K562 (cell line): ENCODE results near the gene LCLAT1. TPM values are rescaled to one million over a fixed set of nuclear protein-coding genes. Genes with fewer than 3 reads are reported as not detected.

ENCODE experiments used
- ATAC-seq: fragments of 200-7000 bp; cut with Tn5 transposase; 3 replicates; pipeline ENCODE4 v1.9.1; 2020; ENCODE audit warnings: moderate library complexity
- BruUV-seq: library from RNA; stranded (reverse); fragments of 400-500 nt; replicated peaks from 2 replicates; lab custom pipeline; 2021; lab: Mats Ljungman, UMichigan
- CTCF ChIA-PET: fragments of 300-600 bp; formaldehyde crosslinking; extraction: SDS; loops from one replicate; lab custom pipeline; 2021; ENCODE audit warnings: low intra/inter-chr PET ratio; lab: Yijun Ruan, JAX
- POLR2A ChIA-PET: fragments of 300-600, 350-650 bp; sonication (Branson Sonifier 250); formaldehyde crosslinking; extraction: SDS; loops from one replicate; lab custom pipeline; 2021; ENCODE audit warnings: antibody characterized with exemption, inconsistent platforms; lab: Yijun Ruan, JAX
- DNase-seq, 4 experiments: peaks; one replicate each; pipeline versions ENCODE4 v3.0.0 to v3.0.0-alpha.2; 2011 to 2018; ENCODE audit warnings: low spot score in 3 of 4, mixed read lengths in 3 of 4; ENCODE audit errors: extremely low read depth in 1 of 4
- FAIRE-seq: peaks from 2 replicates; lab custom pipeline; 2011; peaks lifted over from hg19 to GRCh38; lab: Jason Lieb, UNC
- H2AFZ ChIP-seq: 2 replicates; pipeline ENCODE4 v1.6.0; 2011; ENCODE audit warnings: low read depth, low read length, control low read depth, inconsistent platforms
- H3K27ac ChIP-seq: fragments of 200-600 bp; 3 replicates; pipeline ENCODE4 v1.8.0; 2011; ENCODE audit warnings: low read depth, mild to moderate bottlenecking, control low read depth, inconsistent platforms, low read length, moderate library complexity, mixed read lengths; ENCODE audit errors: extremely low read depth
- H3K27me3 ChIP-seq, 2 experiments: fragments of 300-600 bp in 1 of 2; 2 replicates in 1 of 2; 3 replicates in 1 of 2; pipeline versions ENCODE4 v1.6.0 to v1.8.0; 2011; ENCODE audit warnings: inconsistent platforms in 2 of 2, low read length in 2 of 2, mild to moderate bottlenecking in 1 of 2, mixed read lengths in 1 of 2, moderate library complexity in 1 of 2; ENCODE audit not compliant: control insufficient read depth in 2 of 2, insufficient read depth in 2 of 2
- H3K36me3 ChIP-seq: fragments of 300-600 bp; 3 replicates; pipeline ENCODE4 v1.8.0; 2011; ENCODE audit warnings: mild to moderate bottlenecking, low read length, inconsistent platforms; ENCODE audit not compliant: control insufficient read depth, insufficient read depth
- H3K4me1 ChIP-seq, 2 experiments: fragments of 200-600 bp in 1 of 2; replicated peaks in 1 of 2; 2 replicates in 1 of 2; 3 replicates in 1 of 2; pipeline versions ENCODE4 v1.5.1 to v1.8.0; 2011; ENCODE audit warnings: inconsistent platforms in 2 of 2, low read length in 2 of 2, mild to moderate bottlenecking in 1 of 2, mixed read lengths in 1 of 2, moderate library complexity in 1 of 2; ENCODE audit not compliant: control insufficient read depth in 2 of 2, insufficient read depth in 2 of 2
- H3K4me2 ChIP-seq: 2 replicates; pipeline ENCODE4 v1.6.1; 2011; ENCODE audit warnings: low read length, control low read depth, inconsistent platforms, mixed read lengths; ENCODE audit not compliant: insufficient read depth
- H3K4me3 ChIP-seq: fragments of 200-600 bp; sonication (generic), shearing (Covaris generic); 2 replicates; pipeline ENCODE4 v1.5.1; 2016; ENCODE audit warnings: control low read depth, inconsistent platforms
- H3K79me2 ChIP-seq: fragments of 200-600 bp; 3 replicates; pipeline ENCODE4 v1.8.0; 2011; ENCODE audit warnings: low read length, inconsistent platforms; ENCODE audit not compliant: control insufficient read depth, insufficient read depth
- H3K9ac ChIP-seq, 2 experiments: 2 replicates each; pipeline versions ENCODE4 v1.6.0 to v1.6.1; 2011; ENCODE audit warnings: low read depth in 2 of 2, low read length in 2 of 2, control low read depth in 1 of 2, inconsistent platforms in 1 of 2, mild to moderate bottlenecking in 1 of 2, mixed read lengths in 1 of 2; ENCODE audit not compliant: insufficient read depth in 1 of 2
- H3K9me1 ChIP-seq: one replicate; pipeline ENCODE4 v1.6.0; 2011; ENCODE audit warnings: inconsistent platforms, mild to moderate bottlenecking, low read length, moderate library complexity; ENCODE audit not compliant: control insufficient read depth, insufficient read depth
- H3K9me3 ChIP-seq: replicated peaks from 2 replicates; pipeline ENCODE4 v1.5.1; 2011; ENCODE audit warnings: low read depth, low read length, inconsistent platforms; ENCODE audit not compliant: control insufficient read depth, insufficient read depth
- H4K20me1 ChIP-seq: replicated peaks from 2 replicates; pipeline ENCODE4 v1.6.1; 2011; ENCODE audit warnings: low read length, inconsistent platforms, mixed read lengths; ENCODE audit not compliant: control insufficient read depth, insufficient read depth
- CTCF ChIP-seq, 3 experiments: IDR thresholded peaks in 2 of 3; conservative IDR thresholded peaks in 1 of 3; 2 replicates each; pipeline ENCODE4 v1.5.1; 2011 to 2012; ENCODE audit warnings: low read length in 3 of 3, mild to moderate bottlenecking in 3 of 3, control low read depth in 2 of 3, improper control_type of control experiment in 1 of 3, inconsistent platforms in 1 of 3, low read depth in 1 of 3, mixed read lengths in 1 of 3, moderate library complexity in 1 of 3; ENCODE audit not compliant: insufficient read depth in 2 of 3
- HDAC3 ChIP-seq: fragments of 450-650 bp; IDR thresholded peaks from 2 replicates; pipeline ENCODE4 v1.6.1; 2018; ENCODE audit warnings: borderline replicate concordance, mild to moderate bottlenecking, moderate library complexity; ENCODE audit not compliant: partially characterized antibody
- MED1 ChIP-seq: sonication (generic); formaldehyde crosslinking; IDR thresholded peaks from 2 replicates; pipeline ENCODE4 v1.8.1; 2023; ENCODE audit warnings: missing genetic modification reagents, borderline replicate concordance
- NRF1 ChIP-seq, 2 experiments: fragments of 450-650 bp; IDR thresholded peaks in 1 of 2; conservative IDR thresholded peaks in 1 of 2; 2 replicates each; pipeline ENCODE4 v1.6.1; 2014; ENCODE audit warnings: mild to moderate bottlenecking in 2 of 2
- RAD21 ChIP-seq, 2 experiments: fragments of 250-450 bp in 1 of 2; fragments of 450-650 bp in 1 of 2; sonication (Bioruptor Pico) in 1 of 2; formaldehyde crosslinking in 1 of 2; IDR thresholded peaks in 1 of 2; conservative IDR thresholded peaks in 1 of 2; 2 replicates each; pipeline versions ENCODE4 v1.4.0 to v1.8.0; 2020 to 2022; ENCODE audit warnings: mild to moderate bottlenecking in 2 of 2, moderate library complexity in 1 of 2
- TAF15 ChIP-seq: fragments of 200-400 bp; formaldehyde crosslinking; IDR thresholded peaks from 2 replicates; pipeline ENCODE4 v1.6.1; 2017; ENCODE audit warnings: mild to moderate bottlenecking, low read depth, low read length, moderate library complexity
- ZBTB17 ChIP-seq: fragments of 450-650 bp; formaldehyde crosslinking; IDR thresholded peaks from 2 replicates; pipeline ENCODE4 v1.4.0; 2020; ENCODE audit warnings: mild to moderate bottlenecking
- in situ Hi-C: fragments of 300-500 bp; cut with MboI; formaldehyde crosslinking; loops from 4 replicates; pipeline ENCODE4 v1.15.0; 2018; ENCODE audit warnings: inconsistent platforms, mixed read lengths
- intact Hi-C: fragments of 100-400 bp; cut with micrococcal nuclease; formaldehyde crosslinking; loops from 2 replicates; pipeline ENCODE4 v1.14.2; 2022
- polyA plus RNA-seq, 8 experiments: library from polyadenylated mRNA; depleted of rRNA in 4 of 8; stranded (reverse) in 5 of 8; unstranded in 3 of 8; fragments of >200 nt; fragmentation: Nextera tagmentation in 2 of 8; fragmentation: Illumina TruSeq in 1 of 8; extraction: Ambion mirVana in 2 of 8; extraction: Trizol in 1 of 8; gene quantifications; 2 replicates each; pipeline versions ENCODE4 v1.2.1 to v1.2.3, GENCODE V29; 2011 to 2014; ENCODE audit warnings: inconsistent platforms in 1 of 8, missing spikeins in 1 of 8
- total RNA-seq, 7 experiments: library from RNA; depleted of rRNA in 6 of 7; stranded (reverse); fragments of >200 nt in 6 of 7; fragmentation: Illumina TruSeq in 2 of 7; extraction: Trizol in 2 of 7; gene quantifications; 2 replicates each; pipeline versions ENCODE4 v1.2.1 to v1.2.3, GENCODE V29; 2011 to 2021; ENCODE audit warnings: low replicate concordance in 1 of 7

LCLAT1 gene
- total and polyA plus RNA-seq, 9 of the 15 experiments (the other 6 are each of a cell fraction or from before 2014, with no cell fraction given), result 8.9 to 63.3 (median 25.4) TPM

- ChIA-PET POLR2A (interaction anchor here (0.6 to 1.0 kb wide), 2 partner anchors 15 to 187 kb away, joined by 3 to 5 read pairs; no protein-coding TSS in a partner anchor), CTCF (interaction anchor here (1.1 kb wide), 1 partner anchor 267 kb away, joined by 3 read pairs; no protein-coding TSS in a partner anchor)
- TF ChIP-seq CTCF (IDR thresholded peaks at IDR 0.05 in 2 of 3, conservative IDR thresholded peaks at IDR 0.05 in 1 of 3; ENCODE audit: insufficient read depth in 2 of 3, low read depth in 1 of 3, low read length in 3 of 3) (0 out of 6 replicates have a peak, but pooled peaks of 1 of the 3 experiments have one; percentile 22), HDAC3 (no peak), ZBTB17 (CRISPR knock-in tag) (no peak), MED1 (CRISPR knock-in tag) (no peak), TAF15 (no peak), RAD21 (CRISPR knock-in tag; conservative IDR thresholded peaks at IDR 0.05 in 1 of 2, IDR thresholded peaks at IDR 0.05 in 1 of 2) (peak; percentile 22 to 43; a peak in 3 of 4 replicates), NRF1 (conservative IDR thresholded peaks at IDR 0.05 in 1 of 2, IDR thresholded peaks at IDR 0.05 in 1 of 2) (no peak)
- DNase-seq, result no peak
- no peak for ATAC-seq
- Histone ChIP-seq H3K4me2 (no peak overlapping the region), H3K9ac (no peak overlapping the region), H4K20me1 (0 out of 2 replicates have a peak, but pooled peaks cover 3% of the 10 kb centered on the region), H3K36me3 (peaks cover 10% of the 10 kb centered on the region; the same call in 2 of the 3 replicates), H3K27ac (no peak overlapping the region), H3K79me2 (peaks cover 68% of the 10 kb centered on the region), H3K9me3 (no peaks in the 10 kb centered on the region), H3K4me1 (no peaks in the 10 kb centered on the region), H3K9me1 (no peaks in the 10 kb centered on the region), H3K27me3 (no peaks in the 10 kb centered on the region), H2AFZ (no peak overlapping the region), H3K4me3 (no peak overlapping the region)
- BruUV-seq, result no TSS peak
- intact Hi-C loops (no loop called here), in situ Hi-C loops (no loop called here)
- FAIRE-seq, result no peak
Measured at GRCh38 chr2:30475542-30475941, 28.5 kb downstream of the LCLAT1 start.
